Posterior cingulate gyrus (tissue), 11 donors: ENCODE data around the gene ARID1B.

Source experiments
- DNase-seq, 10 donors: peaks; one replicate each; pipeline versions ENCODE4 v3.0.0 to v3.0.0-alpha.2; 2020 to 2021; ENCODE audit warnings: mixed read lengths in 3 of 10
- intact Hi-C: fragments of 100-400 bp; cut with DNase I; formaldehyde crosslinking; loops from one replicate; pipeline ENCODE4 v1.15.1; 2023

ARID1B gene

DNA sequence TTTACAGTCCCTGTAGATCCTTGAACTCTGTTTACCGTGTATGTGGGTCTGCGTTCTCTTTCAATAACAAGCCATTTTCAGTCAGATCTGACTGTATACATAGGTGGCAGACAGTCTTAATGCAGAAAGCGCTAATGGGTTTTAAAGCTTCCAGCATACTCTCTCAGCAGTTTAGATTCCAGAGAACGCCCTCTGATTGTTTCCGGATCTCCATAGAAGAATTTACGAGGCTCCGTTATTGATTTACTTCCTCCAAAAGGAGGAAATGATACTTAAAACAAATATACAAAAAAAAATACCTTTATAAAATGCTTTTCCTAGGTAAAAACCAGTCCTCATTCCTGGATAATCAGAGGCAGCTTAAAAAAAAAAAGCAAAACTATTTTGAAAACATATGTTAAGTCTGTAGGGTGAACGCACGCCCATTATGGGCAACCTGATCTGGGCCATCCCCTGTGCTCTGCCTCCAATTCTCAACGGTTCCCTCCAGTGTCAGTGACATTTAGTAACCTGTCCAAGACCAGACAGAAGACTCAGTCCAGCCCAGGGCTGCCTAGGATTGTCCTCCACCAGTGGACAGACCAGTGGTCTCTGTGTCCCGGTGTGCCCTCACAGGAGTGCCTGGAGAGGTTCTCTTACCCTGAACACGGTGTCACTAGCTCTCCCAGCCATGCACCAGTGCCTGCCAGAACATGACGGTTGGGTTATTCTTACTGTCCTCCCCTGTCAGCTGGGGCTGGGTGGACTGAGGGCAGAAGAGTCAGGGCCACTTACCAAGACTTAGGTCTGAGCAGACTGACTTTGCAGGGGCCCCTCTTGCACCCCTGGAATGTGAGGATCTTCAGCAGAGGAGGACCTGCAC is 217.3 kb downstream of the ARID1B start:
- DNase-seq: no peak
- intact Hi-C loops: no loop called here

DNA sequence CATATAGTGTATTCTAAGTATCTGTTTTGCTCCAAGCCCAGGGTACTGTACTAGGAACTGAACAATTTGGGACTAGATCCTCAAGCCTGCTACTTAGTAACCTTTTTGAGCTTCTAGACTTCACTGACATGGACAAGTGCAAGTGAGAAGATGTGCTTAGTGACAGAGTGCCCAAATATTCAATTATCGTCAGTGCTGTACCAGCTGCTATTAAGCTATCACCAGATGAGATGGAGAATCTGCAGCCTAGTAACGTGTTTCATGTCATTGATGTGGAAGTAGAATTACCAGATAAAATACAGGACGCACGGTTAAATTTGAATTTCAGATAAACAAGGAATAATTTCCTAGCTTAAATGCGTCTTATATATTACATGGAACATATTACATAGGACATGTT is 218.3 kb downstream of the ARID1B start:
- DNase-seq: no peak
- intact Hi-C loops: no loop called here

GRCh38 chr6:156996265-156996664 is 219.1 kb downstream of the ARID1B start:
- DNase-seq: no peak
- intact Hi-C loops: no loop called here

- DNase-seq: no peak
- intact Hi-C loops: no loop called here
These were observed 221.7 kb downstream of the ARID1B start for GRCh38 chr6:156998794-156999330.

DNA sequence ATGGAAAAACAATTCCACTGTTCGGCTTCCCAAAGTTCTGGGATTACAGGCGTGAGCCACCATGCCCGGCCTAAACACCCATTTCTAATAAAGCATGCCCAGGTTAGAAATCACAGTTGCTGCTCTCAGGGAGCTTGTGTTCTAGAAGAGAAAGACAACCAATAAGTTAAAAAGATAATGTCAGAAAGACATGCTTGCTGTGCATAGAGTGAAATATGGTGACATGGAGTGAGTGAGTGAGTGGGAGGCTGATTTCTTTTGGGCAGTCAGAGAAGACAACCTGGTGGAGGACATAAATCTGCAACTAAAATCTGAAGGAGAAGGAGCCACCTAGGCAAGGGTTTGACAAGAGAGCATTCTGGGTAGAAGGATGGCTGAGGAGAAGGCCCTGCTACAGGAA is 222.6 kb downstream of the ARID1B start:
- no peak for DNase-seq
- intact Hi-C loops: no loop called here

DNA sequence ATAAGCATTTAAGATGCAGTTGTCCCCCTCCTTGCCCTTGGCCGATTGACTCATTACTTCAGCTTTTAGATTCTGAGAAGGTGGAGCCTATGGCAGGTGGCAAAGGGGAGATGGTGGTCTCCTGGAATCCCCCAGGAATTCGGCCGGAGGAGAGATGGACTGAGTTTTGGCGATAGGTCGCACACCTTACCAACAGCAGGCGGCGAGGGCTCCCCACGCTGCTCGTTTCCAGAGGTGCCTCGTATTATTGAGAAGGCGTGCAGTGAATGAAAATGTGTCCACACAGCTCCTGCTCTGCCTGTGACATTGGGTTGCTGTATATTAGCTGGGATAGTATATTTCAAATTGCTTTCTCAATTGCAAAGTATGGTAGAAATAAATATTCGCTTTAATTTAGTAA is 224.5 kb downstream of the ARID1B start:
- intact Hi-C loops: no loop called here
- no peak for DNase-seq

GRCh38 chr6:157002774-157003173 is 225.6 kb downstream of the ARID1B start:
- no peak for DNase-seq
- intact Hi-C loops: no loop called here

DNA sequence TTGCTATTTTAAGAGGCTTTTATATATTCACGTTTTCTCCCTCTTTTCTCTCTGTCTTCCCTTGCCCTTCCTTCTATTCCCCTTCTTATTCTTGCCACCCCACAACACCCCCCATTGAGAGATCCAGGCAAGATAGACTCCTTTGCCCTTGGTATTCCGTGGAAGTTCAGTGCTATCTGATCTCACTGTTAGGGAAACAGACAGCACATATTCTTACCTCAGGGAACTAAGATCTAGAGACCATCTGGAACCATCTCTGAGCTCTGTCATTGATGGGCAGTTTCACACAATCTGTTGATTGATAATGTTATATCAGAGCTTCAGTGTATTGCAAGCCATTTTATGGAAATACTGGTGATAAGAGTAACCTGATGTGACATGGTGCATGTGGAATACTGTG is 228.8 kb downstream of the ARID1B start:
- intact Hi-C loops: no loop called here

GRCh38 chr6:157008568-157008967 is 231.4 kb downstream of the ARID1B start:
- no peak for DNase-seq
- intact Hi-C loops: no loop called here

More for the DNA sequence above, 228.8 kb downstream of the ARID1B start:
- no peak for DNase-seq

DNA sequence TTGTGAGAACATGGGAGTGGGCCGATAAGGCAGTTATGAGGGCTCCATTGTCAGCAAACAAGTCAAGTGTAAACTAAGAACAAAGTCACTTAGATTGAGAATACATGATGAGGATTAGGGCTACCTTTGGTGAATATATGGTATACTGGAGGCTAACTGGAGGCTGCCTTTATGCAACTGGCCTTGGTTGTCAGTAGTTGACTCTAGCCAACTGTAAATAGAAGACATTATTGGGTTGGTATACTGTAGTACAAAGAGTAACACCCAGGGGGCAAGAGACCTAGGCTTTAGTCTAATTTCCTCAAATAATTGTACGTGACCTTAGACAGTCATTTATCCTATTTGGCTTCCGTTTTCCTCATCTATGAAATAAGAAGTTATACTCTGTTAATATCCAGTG is 235.2 kb downstream of the ARID1B start:
- intact Hi-C loops: no loop called here

GRCh38 chr6:157013649-157014304 is 236.6 kb downstream of the ARID1B start:
- intact Hi-C loops: no loop called here
- no peak for DNase-seq

More for the DNA sequence above, 235.2 kb downstream of the ARID1B start:
- DNase-seq: no peak

DNA sequence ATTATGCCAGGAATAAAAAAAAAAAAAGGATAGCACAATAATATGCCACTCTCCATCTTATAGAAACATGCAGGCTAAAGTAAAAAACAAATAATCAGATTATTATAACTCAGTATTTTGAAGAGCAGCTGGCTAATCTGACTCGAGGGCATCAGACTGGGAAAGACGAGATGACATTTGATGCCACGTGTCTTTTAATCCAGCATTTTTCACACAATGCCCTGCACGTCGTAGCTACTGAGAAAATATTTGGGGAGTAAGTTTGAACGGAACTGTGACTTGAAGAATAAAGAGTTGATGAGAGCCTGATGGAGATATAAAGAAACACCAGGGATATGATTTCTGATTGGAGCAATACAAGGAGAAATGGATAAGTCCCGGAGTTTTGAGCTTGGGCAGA is 237.7 kb downstream of the ARID1B start:
- DNase-seq: no peak
- intact Hi-C loops: no loop called here

- intact Hi-C loops: no loop called here
- DNase-seq: no peak
These were observed 239.8 kb downstream of the ARID1B start for GRCh38 chr6:157017022-157017421.

GRCh38 chr6:157017861-157018260 is 240.7 kb downstream of the ARID1B start:
- DNase-seq: no peak
- intact Hi-C loops: no loop called here

DNA sequence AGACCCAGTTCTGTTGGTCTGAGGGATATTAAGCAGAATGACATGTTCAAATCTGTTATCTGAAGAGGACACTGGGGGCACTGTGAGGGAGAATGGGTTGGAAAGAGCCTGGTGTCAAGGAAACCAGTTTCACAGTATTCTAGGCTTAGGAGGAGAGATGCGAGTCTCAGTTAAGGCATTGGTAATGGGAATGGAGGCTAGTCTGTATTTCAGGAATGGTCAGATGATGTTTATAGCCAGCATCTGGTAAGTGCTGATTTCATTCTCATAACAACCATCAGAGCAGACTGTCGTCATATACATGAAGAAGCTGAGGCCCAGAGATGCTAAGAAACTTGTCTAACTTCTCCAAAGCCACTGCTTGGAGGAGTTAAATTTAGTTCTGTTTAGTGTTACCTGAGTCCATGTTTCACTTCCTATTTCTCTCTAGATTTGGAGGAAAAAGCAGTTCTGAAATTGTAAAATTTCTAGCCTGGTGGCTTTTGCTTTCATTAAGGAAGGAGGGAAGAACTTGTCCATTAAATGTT is 242.0 kb downstream of the ARID1B start:
- intact Hi-C loops: no loop called here
- no peak for DNase-seq

GRCh38 chr6:157019733-157020132 is 242.6 kb downstream of the ARID1B start:
- no peak for DNase-seq
- intact Hi-C loops: loop anchor here (2.0 to 10.0 kb wide), 4 partner anchors 168 to 455 kb away; no protein-coding TSS in a partner anchor

DNA sequence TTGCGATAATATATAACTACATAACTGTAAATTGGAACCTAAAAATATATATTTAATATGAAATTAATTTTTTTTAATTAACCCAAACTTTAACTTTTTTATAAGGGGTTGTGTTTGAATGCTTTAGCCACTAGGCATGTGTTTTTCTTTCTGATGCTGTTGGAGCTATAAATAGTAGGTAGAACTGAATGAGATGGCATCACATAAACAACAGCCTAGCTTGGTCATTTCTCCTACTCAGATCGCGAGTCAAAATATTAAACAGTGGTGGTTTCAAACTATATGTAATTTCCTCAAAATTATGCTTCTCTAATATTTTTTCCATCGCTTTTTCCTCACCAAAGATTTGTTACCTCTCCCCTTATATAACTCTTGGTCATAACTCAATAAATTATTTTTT is 243.2 kb downstream of the ARID1B start:
- intact Hi-C loops: loop anchor here (2.0 to 10.0 kb wide), 4 partner anchors 167 to 456 kb away; no protein-coding TSS in a partner anchor
- DNase-seq: no peak

DNA sequence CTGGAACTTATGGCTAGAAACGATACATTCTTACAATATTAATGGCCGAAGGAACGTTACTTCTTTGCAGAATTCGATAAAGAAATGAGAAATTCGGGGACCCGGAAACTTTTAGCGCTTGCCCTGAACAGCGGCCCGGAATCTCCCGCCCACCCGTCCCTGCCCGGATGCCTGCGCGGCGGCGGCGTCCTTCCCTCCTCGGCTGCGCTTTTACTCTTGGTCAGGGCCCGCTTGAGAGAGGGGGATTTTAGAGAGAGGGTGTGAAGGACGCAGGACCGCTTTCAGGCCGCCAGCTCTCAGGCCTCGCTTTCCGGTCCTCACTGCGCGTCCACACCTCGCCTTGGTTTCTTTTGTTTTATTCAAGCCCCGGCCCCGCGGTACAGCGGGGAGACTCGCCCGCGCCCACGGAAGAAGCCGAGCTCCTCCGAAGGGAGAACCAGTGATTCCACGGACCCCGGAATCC is 243.7 kb downstream of the ARID1B start:
- DNase-seq: peak in 7 of 10 donors; percentile 32 to 84 (median 48)
- intact Hi-C loops: loop anchor here (2.0 to 10.0 kb wide), 4 partner anchors 166 to 456 kb away; no protein-coding TSS in a partner anchor

- DNase-seq: peak; percentile 84 to 98 (median 88)
These were observed 244.3 kb downstream of the ARID1B start for GRCh38 chr6:157021344-157021992.

GRCh38 chr6:157021993-157022740 is 245.0 kb downstream of the ARID1B start:
- intact Hi-C loops: loop anchor here (2.0 to 10.0 kb wide), 4 partner anchors 165 to 457 kb away; no protein-coding TSS in a partner anchor
- DNase-seq: peak; percentile 75 to 97 (median 86)

More at GRCh38 chr6:157021344-157021992, 244.3 kb downstream of the ARID1B start:
- intact Hi-C loops: loop anchor here (2.0 to 10.0 kb wide), 4 partner anchors 166 to 457 kb away; no protein-coding TSS in a partner anchor
